Upper lobe of right lung (tissue), 1 donor: ENCODE measurements around the gene RASGEF1C. TPM values are rescaled to one million over a fixed set of nuclear protein-coding genes. Genes with fewer than 3 reads are reported as not detected.
A peak's percentile ranks its signal among the peaks of the same experiment; 100 is the strongest.

Experiments used
- ATAC-seq: fragments of 200-7000 bp; cut with Tn5 transposase; one replicate; pipeline ENCODE4 v1.9.1; 2020; ENCODE audit warnings: mild to moderate bottlenecking, moderate library complexity
- DNase-seq: peaks from one replicate; pipeline ENCODE4 v3.0.0-alpha.2; 2020
- H3K27ac ChIP-seq: fragments of 200-600 bp; one replicate; pipeline ENCODE4 v1.8.0; 2022
- H3K27me3 ChIP-seq: fragments of 200-600 bp; one replicate; pipeline ENCODE4 v1.8.0; 2022; ENCODE audit warnings: mild to moderate bottlenecking
- H3K36me3 ChIP-seq: fragments of 200-600 bp; one replicate; pipeline ENCODE4 v1.8.0; 2022
- H3K4me1 ChIP-seq: fragments of 200-600 bp; one replicate; pipeline ENCODE4 v1.8.0; 2022
- H3K4me3 ChIP-seq: fragments of 200-600 bp; one replicate; pipeline ENCODE4 v1.8.0; 2022; ENCODE audit warnings: mild to moderate bottlenecking
- H3K9me3 ChIP-seq: fragments of 200-600 bp; one replicate; pipeline ENCODE4 v1.8.0; 2022
- intact Hi-C: fragments of 100-400 bp; cut with DNase I; formaldehyde crosslinking; loops from one replicate; pipeline ENCODE4 v1.11.0; 2022
- total RNA-seq: library from RNA; stranded (reverse); fragmentation: NEBNext Ultra II Directional; extraction: Animal tissue kit (Norgen Biotek cat#: 25700); gene quantifications from one replicate; pipeline ENCODE4 v1.2.1, GENCODE V29; 2021
- TF ChIP-seq, protein P1 (sequence below): fragments of 200-600 bp; IDR thresholded peaks from one replicate; pipeline ENCODE4 v1.8.0; 2022; ENCODE audit warnings: antibody characterized with exemption
- donor health status: DM: no; HTN: yes; CAD: no; lungs with severe emphysema.

The RASGEF1C gene
- total RNA-seq, 1 donor from 2014 or later, result not detected

DNA sequence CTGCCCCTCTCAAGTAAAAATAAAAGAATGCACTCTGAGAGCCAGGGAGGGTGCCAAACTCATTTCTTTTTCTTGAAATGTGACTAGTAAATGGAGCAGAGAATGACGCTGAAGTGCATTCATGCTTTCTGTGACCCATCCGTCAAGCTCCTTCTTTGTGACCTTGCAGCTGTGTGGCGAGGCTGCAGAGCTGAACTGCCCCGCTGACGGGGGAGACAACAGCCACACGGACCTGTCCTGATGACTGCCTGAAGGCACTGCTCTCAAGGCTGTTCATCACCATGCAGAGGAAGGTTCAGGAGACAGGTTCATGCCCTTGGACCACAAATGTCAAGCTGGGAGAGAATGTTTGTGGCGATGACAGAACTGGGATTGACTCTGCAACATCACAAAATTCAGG lies 21.0 kb upstream of the RASGEF1C start:
- H3K27me3 ChIP-seq, result no peaks in the 10 kb centered on the region
- no peak for DNase-seq
- intact Hi-C loops, result no loop called here
- no peak overlapping the region for H3K27ac ChIP-seq
- TF ChIP-seq, protein P1, sequence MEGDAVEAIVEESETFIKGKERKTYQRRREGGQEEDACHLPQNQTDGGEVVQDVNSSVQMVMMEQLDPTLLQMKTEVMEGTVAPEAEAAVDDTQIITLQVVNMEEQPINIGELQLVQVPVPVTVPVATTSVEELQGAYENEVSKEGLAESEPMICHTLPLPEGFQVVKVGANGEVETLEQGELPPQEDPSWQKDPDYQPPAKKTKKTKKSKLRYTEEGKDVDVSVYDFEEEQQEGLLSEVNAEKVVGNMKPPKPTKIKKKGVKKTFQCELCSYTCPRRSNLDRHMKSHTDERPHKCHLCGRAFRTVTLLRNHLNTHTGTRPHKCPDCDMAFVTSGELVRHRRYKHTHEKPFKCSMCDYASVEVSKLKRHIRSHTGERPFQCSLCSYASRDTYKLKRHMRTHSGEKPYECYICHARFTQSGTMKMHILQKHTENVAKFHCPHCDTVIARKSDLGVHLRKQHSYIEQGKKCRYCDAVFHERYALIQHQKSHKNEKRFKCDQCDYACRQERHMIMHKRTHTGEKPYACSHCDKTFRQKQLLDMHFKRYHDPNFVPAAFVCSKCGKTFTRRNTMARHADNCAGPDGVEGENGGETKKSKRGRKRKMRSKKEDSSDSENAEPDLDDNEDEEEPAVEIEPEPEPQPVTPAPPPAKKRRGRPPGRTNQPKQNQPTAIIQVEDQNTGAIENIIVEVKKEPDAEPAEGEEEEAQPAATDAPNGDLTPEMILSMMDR, result no peak
- peaks cover 9% of the 10 kb centered on the region for H3K36me3 ChIP-seq
- no peak for ATAC-seq
- peaks cover 13% of the 10 kb centered on the region for H3K9me3 ChIP-seq
- H3K4me3 ChIP-seq, result no peak overlapping the region
- H3K4me1 ChIP-seq, result no peaks in the 10 kb centered on the region

DNA sequence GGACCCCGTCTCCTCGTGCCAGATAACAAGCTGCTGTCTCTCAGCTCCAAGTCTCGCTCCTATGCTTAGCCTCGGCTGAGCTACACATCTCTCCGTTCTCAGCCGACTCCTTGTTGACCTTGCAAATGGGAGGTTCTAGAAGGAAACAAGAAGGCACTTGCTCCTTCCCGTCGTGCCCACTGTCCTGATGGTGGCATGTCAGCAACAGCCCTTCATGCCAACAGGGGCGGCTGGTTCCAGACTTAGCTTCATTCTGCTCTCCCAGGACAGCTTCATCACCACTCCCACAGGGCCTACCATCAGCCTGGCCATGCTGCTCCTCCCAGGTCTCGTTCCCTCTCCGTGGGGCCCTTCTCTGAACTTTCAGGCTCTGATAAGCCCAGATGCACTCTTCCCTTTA lies 13.0 kb upstream of the RASGEF1C start:
- intact Hi-C loops, result no loop called here
- ATAC-seq (no peak), DNase-seq (no peak)
- H3K36me3 ChIP-seq, result no peaks in the 10 kb centered on the region
- H3K4me3 ChIP-seq, result no peak overlapping the region
- TF ChIP-seq, protein P1, result no peak
- H3K27ac ChIP-seq, result no peak overlapping the region
- no peaks in the 10 kb centered on the region for H3K27me3 ChIP-seq
- peaks cover 37% of the 10 kb centered on the region for H3K9me3 ChIP-seq
- no peaks in the 10 kb centered on the region for H3K4me1 ChIP-seq

DNA sequence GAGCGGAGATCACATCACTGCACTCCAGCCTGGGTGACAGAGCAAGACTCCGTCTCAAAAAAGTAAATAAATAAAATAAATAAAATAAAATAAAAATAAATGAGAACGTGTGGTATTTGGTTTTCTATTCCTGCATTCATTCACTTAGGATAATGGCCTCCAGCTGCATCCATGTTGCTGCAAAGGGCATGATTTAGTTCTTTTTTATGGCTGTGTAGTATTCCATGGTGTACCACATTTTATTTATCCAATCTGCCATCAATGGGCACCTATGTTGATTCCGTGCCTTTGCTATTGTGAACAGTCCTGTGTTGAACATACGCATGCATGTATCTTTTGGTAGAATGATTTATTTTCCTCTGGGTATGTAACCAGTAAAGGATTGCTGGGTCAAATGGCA lies 8.8 kb upstream of the RASGEF1C start:
- Histone ChIP-seq H3K27me3 (no peaks in the 10 kb centered on the region), H3K36me3 (no peaks in the 10 kb centered on the region), H3K9me3 (peaks cover 23% of the 10 kb centered on the region), H3K4me1 (no peaks in the 10 kb centered on the region), H3K27ac (no peak overlapping the region), H3K4me3 (no peak overlapping the region)
- TF ChIP-seq, protein P1, result no peak
- ATAC-seq (no peak), DNase-seq (no peak)
- intact Hi-C loops, result no loop called here

DNA sequence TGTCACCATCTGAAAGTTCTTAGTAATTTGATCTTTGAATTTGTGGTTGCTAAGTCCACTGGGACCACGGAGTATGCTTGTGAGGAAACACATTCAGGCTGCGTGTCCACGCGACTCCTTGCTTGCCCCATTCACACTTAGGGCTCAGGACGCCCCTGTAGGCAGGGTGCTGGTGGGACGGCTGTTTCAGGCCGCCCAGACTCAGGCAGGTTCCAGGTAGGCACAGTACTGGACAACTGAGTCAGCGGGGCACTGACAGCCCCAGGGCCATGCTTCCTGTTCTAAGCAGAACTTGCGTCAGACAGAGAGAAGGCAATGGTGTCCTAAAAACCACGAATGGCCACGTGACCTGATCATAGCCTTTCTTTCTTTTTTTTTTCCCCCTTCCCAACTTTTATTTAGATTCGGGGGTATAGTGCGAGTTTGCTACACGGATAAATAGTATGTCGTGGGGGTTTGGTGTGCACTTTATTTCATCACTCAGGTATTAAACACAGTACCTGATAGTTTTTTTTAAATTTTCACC lies 7.7 kb upstream of the RASGEF1C start:
- no peaks in the 10 kb centered on the region for H3K4me1 ChIP-seq
- TF ChIP-seq, protein P1, result no peak
- no peaks in the 10 kb centered on the region for H3K27me3 ChIP-seq
- peaks cover 23% of the 10 kb centered on the region for H3K9me3 ChIP-seq
- no peak overlapping the region for H3K4me3 ChIP-seq
- no peaks in the 10 kb centered on the region for H3K36me3 ChIP-seq
- intact Hi-C loops, result no loop called here
- no peak overlapping the region for H3K27ac ChIP-seq
- DNase-seq, result peak; percentile 42
- no peak for ATAC-seq

DNA sequence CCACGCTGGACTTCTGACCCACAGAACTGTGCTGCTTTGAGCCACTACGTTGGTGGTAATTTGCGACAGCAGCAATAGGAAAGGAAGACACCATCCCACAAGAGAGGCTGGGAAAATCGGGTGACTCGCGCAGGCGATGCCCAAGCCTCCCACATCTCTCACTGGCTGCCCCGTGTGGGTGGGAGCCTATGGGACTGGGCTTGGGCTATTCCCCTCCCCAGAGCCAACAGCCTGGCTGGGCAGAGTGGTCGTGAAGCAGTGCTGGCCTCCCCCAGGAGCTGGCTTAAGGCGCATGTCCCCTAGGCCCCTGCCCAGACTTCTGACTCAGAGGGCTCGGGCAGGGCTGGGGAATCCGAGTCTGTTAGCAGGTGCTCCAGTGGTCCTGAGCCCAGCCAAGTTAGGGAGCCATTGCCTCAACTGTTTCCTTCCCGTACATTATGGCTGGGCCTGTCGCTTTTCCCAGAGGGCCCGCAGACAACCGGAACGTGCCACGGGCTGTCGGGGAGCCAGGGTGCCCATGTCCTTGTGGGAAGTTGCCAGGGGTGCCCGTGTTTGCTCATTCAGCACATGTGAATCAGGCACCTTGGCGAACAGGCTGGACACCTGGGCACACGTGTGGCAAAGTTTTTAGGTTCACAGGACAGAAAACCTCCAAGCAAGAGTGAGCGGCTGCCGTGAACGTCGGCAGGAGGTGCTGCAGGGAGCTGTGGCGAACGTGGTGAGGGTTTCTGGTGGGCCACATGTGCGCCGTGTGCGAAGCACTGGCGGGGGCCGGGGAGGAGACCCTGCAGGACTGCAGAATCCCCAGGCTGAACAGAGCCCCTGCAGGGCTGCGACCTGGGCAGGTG lies 7.0 kb upstream of the RASGEF1C start:
- Histone ChIP-seq H3K27ac (no peak overlapping the region), H3K36me3 (no peaks in the 10 kb centered on the region), H3K4me3 (no peak overlapping the region), H3K9me3 (peaks cover 23% of the 10 kb centered on the region), H3K4me1 (no peaks in the 10 kb centered on the region), H3K27me3 (peaks cover 4% of the 10 kb centered on the region)
- DNase-seq (peak; percentile 52), ATAC-seq (no peak)
- TF ChIP-seq, protein P1, result no peak
- intact Hi-C loops, result no loop called here
